ENCODE measurements around the gene SLC6A3.

Gene SLC6A3

GRCh38 chr5:1343315-1343751 lies 101.9 kb downstream of the SLC6A3 start:
- no peak for TF ChIP-seq CTCF (IDR thresholded peaks at IDR 0.05; ENCODE audit: insufficient read depth, low read depth, low read length, missing control alignments)
- DNase-seq (ENCODE audit: low read depth), result no peak
- no peak overlapping the region for H3K4me3 ChIP-seq (ENCODE audit: low read length)
